ENCODE results near the gene BAIAP2. TPM values are rescaled to one million over a fixed set of nuclear protein-coding genes. Genes with fewer than 3 reads are reported as not detected.
"Not testable (repeated sequence)": the region's sequence is repeated elsewhere in the genome, so short reads cannot be mapped to it uniquely, and the experiment has no call there.

The BAIAP2 gene
- total RNA-seq, 6 donors from 2014 or later, result 90.7 to 231 (median 123) TPM

DNA sequence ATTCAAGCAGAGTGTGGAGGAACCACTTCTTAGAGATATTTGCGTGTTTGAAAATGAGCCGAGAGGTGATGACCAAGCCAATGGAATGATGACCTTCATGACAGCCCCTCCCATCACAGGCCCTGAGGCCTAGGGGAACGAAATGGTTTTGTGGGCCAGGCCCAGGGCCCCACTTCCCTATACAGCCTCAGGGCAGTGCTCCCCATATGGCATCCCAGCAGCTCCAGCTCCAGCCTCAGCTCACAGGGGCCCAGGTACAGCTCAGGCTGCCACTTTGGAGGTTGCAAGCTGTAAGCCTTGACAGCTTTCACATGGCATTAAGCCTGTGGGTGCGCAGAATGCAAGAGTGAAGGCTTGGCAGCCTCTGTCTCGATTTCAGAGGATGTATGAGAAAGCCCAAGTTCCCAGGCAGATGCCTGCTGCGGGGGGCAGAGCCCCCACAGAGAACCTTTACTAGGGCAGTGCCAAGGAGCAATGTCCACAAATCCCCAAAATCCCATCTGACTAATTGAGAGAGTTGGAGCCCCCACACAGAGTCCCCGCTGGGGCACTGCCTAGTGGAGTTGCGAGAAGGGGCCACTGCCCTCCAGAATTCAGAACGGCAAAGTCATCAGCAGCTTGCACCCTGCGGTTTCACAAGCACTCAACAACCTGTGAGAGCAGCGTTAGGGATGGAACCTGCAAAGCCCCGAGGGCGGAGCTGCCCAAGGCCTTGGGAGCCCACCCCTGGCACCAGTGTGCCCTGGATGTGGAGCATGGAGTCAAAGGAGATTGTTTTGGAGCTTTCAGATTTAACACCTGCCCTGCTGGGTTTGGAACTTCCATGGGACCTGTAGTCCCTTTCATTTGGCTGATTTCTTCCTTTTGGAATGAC lies 22.1 kb upstream of the BAIAP2 start:
- Histone ChIP-seq H3K4me1 (peaks cover 4 to 6% (median 6%) of the 10 kb centered on the region in 4 donors), H3K36me3 (no peaks in the 10 kb centered on the region), H3K27me3 (no peaks in the 10 kb centered on the region), H3K4me3 (no peak overlapping the region), H3K27ac (no peak overlapping the region), H3K9me3 (peaks cover 0 to 7% (median 0%) of the 10 kb centered on the region in 4 donors)
- DNase-seq (peak in 1 of 2 donors; percentile 29), ATAC-seq (ENCODE audit: low FRiP score in 2 of 2) (no peak)
- TF ChIP-seq, protein P1, sequence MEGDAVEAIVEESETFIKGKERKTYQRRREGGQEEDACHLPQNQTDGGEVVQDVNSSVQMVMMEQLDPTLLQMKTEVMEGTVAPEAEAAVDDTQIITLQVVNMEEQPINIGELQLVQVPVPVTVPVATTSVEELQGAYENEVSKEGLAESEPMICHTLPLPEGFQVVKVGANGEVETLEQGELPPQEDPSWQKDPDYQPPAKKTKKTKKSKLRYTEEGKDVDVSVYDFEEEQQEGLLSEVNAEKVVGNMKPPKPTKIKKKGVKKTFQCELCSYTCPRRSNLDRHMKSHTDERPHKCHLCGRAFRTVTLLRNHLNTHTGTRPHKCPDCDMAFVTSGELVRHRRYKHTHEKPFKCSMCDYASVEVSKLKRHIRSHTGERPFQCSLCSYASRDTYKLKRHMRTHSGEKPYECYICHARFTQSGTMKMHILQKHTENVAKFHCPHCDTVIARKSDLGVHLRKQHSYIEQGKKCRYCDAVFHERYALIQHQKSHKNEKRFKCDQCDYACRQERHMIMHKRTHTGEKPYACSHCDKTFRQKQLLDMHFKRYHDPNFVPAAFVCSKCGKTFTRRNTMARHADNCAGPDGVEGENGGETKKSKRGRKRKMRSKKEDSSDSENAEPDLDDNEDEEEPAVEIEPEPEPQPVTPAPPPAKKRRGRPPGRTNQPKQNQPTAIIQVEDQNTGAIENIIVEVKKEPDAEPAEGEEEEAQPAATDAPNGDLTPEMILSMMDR (IDR thresholded peaks at IDR 0.05), result no peak
- TF ChIP-seq POLR2A (IDR thresholded peaks at IDR 0.05) (no peak), EP300 (IDR thresholded peaks at IDR 0.05) (no peak), POLR2AphosphoS5 (IDR thresholded peaks at IDR 0.05) (no peak)
- WGBS, 2 donors, result 89 to 91% methylated on average over 8 to 13 of the region's 13 CpGs

GRCh38 chr17:81013642-81014041 lies 21.3 kb upstream of the BAIAP2 start:
- Histone ChIP-seq H3K9me3 (peaks cover 0 to 7% (median 0%) of the 10 kb centered on the region in 4 donors), H3K27ac (no peak overlapping the region), H3K4me1 (peaks cover 10 to 15% (median 13%) of the 10 kb centered on the region in 4 donors), H3K27me3 (no peaks in the 10 kb centered on the region), H3K36me3 (no peaks in the 10 kb centered on the region), H3K4me3 (no peak overlapping the region)
- ATAC-seq (ENCODE audit: low FRiP score in 2 of 2) (no peak), DNase-seq (no peak)
- 85 to 92% methylated on average over 6 of the region's 6 CpGs for WGBS, 2 donors
- TF ChIP-seq EP300 (IDR thresholded peaks at IDR 0.05) (no peak), POLR2AphosphoS5 (IDR thresholded peaks at IDR 0.05) (no peak), POLR2A (IDR thresholded peaks at IDR 0.05) (no peak)
- TF ChIP-seq, protein P1 (IDR thresholded peaks at IDR 0.05), result no peak

DNA sequence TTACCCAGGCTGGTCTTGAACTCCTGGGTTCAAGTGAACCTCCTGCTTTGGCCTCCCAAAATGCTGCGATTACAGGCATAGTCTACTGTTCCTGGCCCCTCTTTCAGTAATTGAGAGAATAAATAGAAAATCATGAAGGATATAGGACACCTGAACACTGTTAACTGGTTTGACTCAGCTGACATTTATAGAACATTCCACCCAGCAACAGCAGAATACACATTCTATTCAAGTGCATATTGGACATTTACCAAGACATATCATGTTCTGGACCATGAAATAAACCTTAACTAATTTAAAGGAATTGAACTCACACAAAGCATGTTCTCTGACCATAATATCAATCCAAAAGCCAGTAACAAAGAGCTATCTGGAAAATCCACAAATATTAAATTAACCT lies 19.8 kb upstream of the BAIAP2 start:
- H3K27me3 ChIP-seq, result no peaks in the 10 kb centered on the region
- ATAC-seq (ENCODE audit: low FRiP score in 2 of 2) (no peak), DNase-seq (no peak)
- no peaks in the 10 kb centered on the region for H3K36me3 ChIP-seq
- no peak overlapping the region for H3K27ac ChIP-seq
- H3K4me3 ChIP-seq, result no peak overlapping the region
- H3K4me1 ChIP-seq, result peaks cover 18 to 28% (median 26%) of the 10 kb centered on the region in 4 donors
- peaks cover 0 to 7% (median 0%) of the 10 kb centered on the region in 4 donors for H3K9me3 ChIP-seq
- 93 to 94% methylated on average over 1 of the region's 1 CpG for WGBS, 2 donors
- TF ChIP-seq POLR2AphosphoS5 (IDR thresholded peaks at IDR 0.05), result no peak
- TF ChIP-seq EP300 (IDR thresholded peaks at IDR 0.05), result no peak
- TF ChIP-seq, protein P1 (IDR thresholded peaks at IDR 0.05), result no peak
- no peak for TF ChIP-seq POLR2A (IDR thresholded peaks at IDR 0.05)

GRCh38 chr17:81016575-81016974 lies 18.4 kb upstream of the BAIAP2 start:
- WGBS, 2 donors, result 71 to 75% methylated on average over 2 of the region's 2 CpGs
- ATAC-seq (ENCODE audit: low FRiP score in 2 of 2) (no peak), DNase-seq (no peak)
- peaks cover 33 to 42% (median 40%) of the 10 kb centered on the region in 4 donors for H3K4me1 ChIP-seq
- no peak overlapping the region for H3K4me3 ChIP-seq
- H3K9me3 ChIP-seq, result peaks cover 0 to under 1% (median 0%) of the 10 kb centered on the region in 4 donors
- no peaks in the 10 kb centered on the region for H3K27me3 ChIP-seq
- H3K27ac ChIP-seq, result no peak overlapping the region
- TF ChIP-seq, protein P1 (IDR thresholded peaks at IDR 0.05), result no peak
- no peak for TF ChIP-seq POLR2A (IDR thresholded peaks at IDR 0.05)
- TF ChIP-seq EP300 (IDR thresholded peaks at IDR 0.05), result no peak
- TF ChIP-seq POLR2AphosphoS5 (IDR thresholded peaks at IDR 0.05), result no peak
- H3K36me3 ChIP-seq, result no peaks in the 10 kb centered on the region

DNA sequence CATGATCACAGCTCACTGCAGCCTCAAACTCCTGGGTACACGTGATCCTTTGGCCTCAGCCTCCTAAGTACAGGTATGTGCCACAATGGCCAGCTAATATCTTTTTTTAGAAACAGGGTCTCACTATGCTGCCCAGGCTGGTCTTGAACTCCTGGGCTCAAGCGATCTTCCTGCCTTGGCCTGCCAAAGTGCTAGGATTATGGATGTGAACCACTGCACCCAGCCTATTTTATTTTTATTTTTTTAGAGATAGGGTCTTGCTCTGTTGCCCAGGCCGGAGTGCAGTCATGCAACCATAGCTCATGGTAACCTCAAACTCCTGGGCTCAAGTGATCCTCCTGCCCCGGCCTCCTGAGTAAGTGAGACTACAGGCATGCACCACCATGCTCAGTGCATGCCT lies 17.6 kb upstream of the BAIAP2 start:
- H3K9me3 ChIP-seq; H3K4me3 ChIP-seq; ATAC-seq (ENCODE audit: low FRiP score in 2 of 2); H3K36me3 ChIP-seq; H3K27me3 ChIP-seq; DNase-seq: not testable (repeated sequence)
- H3K27ac ChIP-seq, result peak overlapping the region in 3 of 4 donors; percentile 78 to 85 (median 83)
- 93 to 95% methylated on average over 4 of the region's 4 CpGs for WGBS, 2 donors
- peaks cover 38 to 50% (median 42%) of the 10 kb centered on the region in 4 donors for H3K4me1 ChIP-seq
